ENCODE results near the gene NDST1.

NDST1 gene

DNA sequence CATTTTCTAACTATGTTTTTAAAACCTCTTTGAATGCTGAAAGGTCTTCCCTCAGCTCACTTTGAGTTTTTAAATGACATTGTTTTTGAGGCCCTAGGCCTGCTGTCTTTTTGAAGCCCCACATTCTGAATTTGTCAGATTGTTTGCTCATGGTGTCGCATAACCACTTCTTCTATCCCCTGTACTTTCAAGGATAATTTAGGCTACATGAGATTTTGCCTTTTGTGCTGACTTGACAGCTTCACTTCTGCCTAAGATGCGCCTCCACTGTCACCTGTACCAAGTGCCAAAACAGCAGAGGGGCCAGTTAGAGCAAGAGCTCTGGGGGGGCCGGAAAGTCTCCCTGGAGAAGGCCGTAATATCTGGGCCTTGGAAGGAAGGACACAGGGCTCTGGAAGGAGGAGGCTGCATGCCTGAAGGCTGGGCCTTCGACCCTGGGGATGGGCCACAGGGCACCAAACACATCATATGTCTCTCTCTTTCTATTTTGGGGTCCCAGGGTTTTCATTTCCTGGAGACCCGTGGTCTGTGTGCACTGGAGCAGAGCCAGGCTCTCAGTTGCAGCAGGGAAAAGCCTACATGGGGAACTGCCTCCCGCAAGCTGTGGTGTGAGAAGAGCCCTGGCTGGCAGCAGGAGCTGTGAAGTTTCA lies 49.1 kb downstream of the NDST1 start:
- Histone ChIP-seq H3K4me3 (replicated peaks; ENCODE audit: insufficient read depth, low read length) (no peak overlapping the region), H3K27me3 (ENCODE audit: insufficient read depth, poor library complexity, severe bottlenecking) (no peaks in the 10 kb centered on the region), H3K27ac (replicated peaks) (no peak overlapping the region)
- TF ChIP-seq POLR2AphosphoS5 (IDR thresholded peaks at IDR 0.05; ENCODE audit: low read depth) (no peak), SPI1 (IDR thresholded peaks at IDR 0.05; ENCODE audit: borderline replicate concordance, low read depth) (no peak)
- TF ChIP-seq, protein P1, sequence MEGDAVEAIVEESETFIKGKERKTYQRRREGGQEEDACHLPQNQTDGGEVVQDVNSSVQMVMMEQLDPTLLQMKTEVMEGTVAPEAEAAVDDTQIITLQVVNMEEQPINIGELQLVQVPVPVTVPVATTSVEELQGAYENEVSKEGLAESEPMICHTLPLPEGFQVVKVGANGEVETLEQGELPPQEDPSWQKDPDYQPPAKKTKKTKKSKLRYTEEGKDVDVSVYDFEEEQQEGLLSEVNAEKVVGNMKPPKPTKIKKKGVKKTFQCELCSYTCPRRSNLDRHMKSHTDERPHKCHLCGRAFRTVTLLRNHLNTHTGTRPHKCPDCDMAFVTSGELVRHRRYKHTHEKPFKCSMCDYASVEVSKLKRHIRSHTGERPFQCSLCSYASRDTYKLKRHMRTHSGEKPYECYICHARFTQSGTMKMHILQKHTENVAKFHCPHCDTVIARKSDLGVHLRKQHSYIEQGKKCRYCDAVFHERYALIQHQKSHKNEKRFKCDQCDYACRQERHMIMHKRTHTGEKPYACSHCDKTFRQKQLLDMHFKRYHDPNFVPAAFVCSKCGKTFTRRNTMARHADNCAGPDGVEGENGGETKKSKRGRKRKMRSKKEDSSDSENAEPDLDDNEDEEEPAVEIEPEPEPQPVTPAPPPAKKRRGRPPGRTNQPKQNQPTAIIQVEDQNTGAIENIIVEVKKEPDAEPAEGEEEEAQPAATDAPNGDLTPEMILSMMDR (IDR thresholded peaks at IDR 0.05; ENCODE audit: insufficient read depth, low read length), result no peak
- TF ChIP-seq, protein P2, sequence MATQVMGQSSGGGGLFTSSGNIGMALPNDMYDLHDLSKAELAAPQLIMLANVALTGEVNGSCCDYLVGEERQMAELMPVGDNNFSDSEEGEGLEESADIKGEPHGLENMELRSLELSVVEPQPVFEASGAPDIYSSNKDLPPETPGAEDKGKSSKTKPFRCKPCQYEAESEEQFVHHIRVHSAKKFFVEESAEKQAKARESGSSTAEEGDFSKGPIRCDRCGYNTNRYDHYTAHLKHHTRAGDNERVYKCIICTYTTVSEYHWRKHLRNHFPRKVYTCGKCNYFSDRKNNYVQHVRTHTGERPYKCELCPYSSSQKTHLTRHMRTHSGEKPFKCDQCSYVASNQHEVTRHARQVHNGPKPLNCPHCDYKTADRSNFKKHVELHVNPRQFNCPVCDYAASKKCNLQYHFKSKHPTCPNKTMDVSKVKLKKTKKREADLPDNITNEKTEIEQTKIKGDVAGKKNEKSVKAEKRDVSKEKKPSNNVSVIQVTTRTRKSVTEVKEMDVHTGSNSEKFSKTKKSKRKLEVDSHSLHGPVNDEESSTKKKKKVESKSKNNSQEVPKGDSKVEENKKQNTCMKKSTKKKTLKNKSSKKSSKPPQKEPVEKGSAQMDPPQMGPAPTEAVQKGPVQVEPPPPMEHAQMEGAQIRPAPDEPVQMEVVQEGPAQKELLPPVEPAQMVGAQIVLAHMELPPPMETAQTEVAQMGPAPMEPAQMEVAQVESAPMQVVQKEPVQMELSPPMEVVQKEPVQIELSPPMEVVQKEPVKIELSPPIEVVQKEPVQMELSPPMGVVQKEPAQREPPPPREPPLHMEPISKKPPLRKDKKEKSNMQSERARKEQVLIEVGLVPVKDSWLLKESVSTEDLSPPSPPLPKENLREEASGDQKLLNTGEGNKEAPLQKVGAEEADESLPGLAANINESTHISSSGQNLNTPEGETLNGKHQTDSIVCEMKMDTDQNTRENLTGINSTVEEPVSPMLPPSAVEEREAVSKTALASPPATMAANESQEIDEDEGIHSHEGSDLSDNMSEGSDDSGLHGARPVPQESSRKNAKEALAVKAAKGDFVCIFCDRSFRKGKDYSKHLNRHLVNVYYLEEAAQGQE (IDR thresholded peaks at IDR 0.05; ENCODE audit: insufficient replicate concordance, low read depth), result no peak
- DNase-seq (ENCODE audit: low read depth in 1 of 2, low spot score in 1 of 2), result no peak

DNA sequence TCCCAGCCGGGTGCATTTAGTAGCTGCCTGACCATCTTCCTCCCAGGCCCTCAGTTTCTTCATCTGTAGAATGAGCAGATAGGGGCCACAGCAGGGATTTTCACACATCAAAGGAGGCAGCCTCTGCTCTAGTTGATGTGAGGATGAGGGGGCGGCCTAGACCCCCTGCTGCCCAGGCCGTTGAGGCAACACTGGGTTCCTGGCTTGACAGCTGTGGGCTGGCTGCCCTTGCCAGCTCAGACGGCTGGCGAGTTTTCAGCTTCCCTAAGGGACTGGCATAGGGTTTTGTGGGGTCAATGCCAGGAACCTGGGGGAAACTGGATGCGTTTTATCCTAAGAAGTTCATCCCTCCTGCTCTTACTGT lies 49.6 kb downstream of the NDST1 start:
- no peak for TF ChIP-seq SPI1 (IDR thresholded peaks at IDR 0.05; ENCODE audit: borderline replicate concordance, low read depth)
- TF ChIP-seq, protein P1 (IDR thresholded peaks at IDR 0.05; ENCODE audit: insufficient read depth, low read length), result no peak
- TF ChIP-seq GABPA (IDR thresholded peaks at IDR 0.05; ENCODE audit: low read depth), result no peak
- TF ChIP-seq, protein P2 (IDR thresholded peaks at IDR 0.05; ENCODE audit: insufficient replicate concordance, low read depth), result no peak
- H3K27me3 ChIP-seq (ENCODE audit: insufficient read depth, poor library complexity, severe bottlenecking), result no peaks in the 10 kb centered on the region
- DNase-seq (ENCODE audit: low read depth in 1 of 2, low spot score in 1 of 2), result no peak
- no peak overlapping the region for H3K27ac ChIP-seq (replicated peaks)
- H3K4me3 ChIP-seq (replicated peaks; ENCODE audit: insufficient read depth, low read length), result no peak overlapping the region

DNA sequence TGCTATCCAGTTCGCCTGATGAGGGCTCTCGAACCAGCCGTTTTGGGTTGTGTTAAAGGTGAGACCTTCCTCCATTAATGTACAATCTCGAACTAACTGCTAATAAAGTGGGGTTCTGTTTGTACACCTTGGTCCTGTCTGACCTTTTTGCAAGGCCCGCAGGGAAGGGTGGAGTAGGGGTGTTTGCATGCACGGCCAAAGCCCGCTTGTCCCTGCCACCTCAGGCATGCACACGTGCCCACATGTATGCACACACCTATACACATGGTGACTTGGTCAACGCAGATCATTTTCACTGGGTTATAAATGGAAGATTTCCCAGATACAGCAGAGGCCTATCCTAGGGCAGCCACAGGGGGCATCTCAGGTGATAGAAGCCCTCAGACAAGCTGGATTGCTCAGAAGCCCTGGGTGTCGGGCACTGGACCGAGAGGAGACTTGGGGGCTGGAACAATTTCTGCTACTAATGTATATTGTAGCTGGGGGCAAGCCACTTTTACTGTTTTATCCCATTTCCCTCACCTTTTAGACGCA lies 50.2 kb downstream of the NDST1 start:
- no peak for DNase-seq (ENCODE audit: low read depth in 1 of 2, low spot score in 1 of 2)
- Histone ChIP-seq H3K27ac (replicated peaks) (no peak overlapping the region), H3K27me3 (ENCODE audit: insufficient read depth, poor library complexity, severe bottlenecking) (no peaks in the 10 kb centered on the region), H3K4me3 (replicated peaks; ENCODE audit: insufficient read depth, low read length) (no peak overlapping the region)
- no peak for TF ChIP-seq SPI1 (IDR thresholded peaks at IDR 0.05; ENCODE audit: borderline replicate concordance, low read depth)
- TF ChIP-seq, protein P2 (IDR thresholded peaks at IDR 0.05; ENCODE audit: insufficient replicate concordance, low read depth), result no peak
- TF ChIP-seq, protein P1 (IDR thresholded peaks at IDR 0.05; ENCODE audit: insufficient read depth, low read length), result no peak
- TF ChIP-seq POLR2AphosphoS5 (IDR thresholded peaks at IDR 0.05; ENCODE audit: low read depth), result no peak
- no peak for TF ChIP-seq GABPA (IDR thresholded peaks at IDR 0.05; ENCODE audit: low read depth)

All from HL-60 (cell line).